Neural progenitor cell (in vitro differentiated cells): ENCODE measurements around the gene GFPT1. TPM values are rescaled to one million over a fixed set of nuclear protein-coding genes. Genes with fewer than 3 reads are reported as not detected.

ENCODE experiments used
- DNase-seq: peaks from one replicate; pipeline ENCODE4 v3.0.0-alpha.2; 2016; ENCODE audit warnings: low spot score
- H2AFZ ChIP-seq: fragments of 200-600 bp; sonication (generic); replicated peaks from 2 replicates; pipeline ENCODE4 v1.6.1; 2016; ENCODE audit warnings: antibody characterized with exemption
- H3F3A ChIP-seq: fragments of 200-600 bp; sonication (generic); 2 replicates; pipeline ENCODE4 v1.6.1; 2016; ENCODE audit warnings: antibody characterized with exemption, low read depth
- H3K27ac ChIP-seq: fragments of 200-600 bp; sonication (generic); 2 replicates; pipeline ENCODE4 v1.5.1; 2016; ENCODE audit warnings: mild to moderate bottlenecking
- H3K27me3 ChIP-seq: fragments of 200-600 bp; sonication (generic); 2 replicates; pipeline ENCODE4 v1.6.1; 2016; ENCODE audit warnings: mild to moderate bottlenecking, moderate library complexity
- H3K36me3 ChIP-seq: fragments of 200-600 bp; sonication (generic); 2 replicates; pipeline ENCODE4 v1.5.1; 2016
- H3K4me1 ChIP-seq: fragments of 200-600 bp; sonication (generic); 2 replicates; pipeline ENCODE4 v1.6.1; 2016; ENCODE audit warnings: mixed run types
- H3K4me2 ChIP-seq: fragments of 200-600 bp; sonication (generic); 2 replicates; pipeline ENCODE4 v1.6.1; 2016
- H3K4me3 ChIP-seq: fragments of 200-600 bp; sonication (generic); 2 replicates; pipeline ENCODE4 v1.5.1; 2016
- H3K79me2 ChIP-seq: fragments of 200-600 bp; sonication (generic); 2 replicates; pipeline ENCODE4 v1.6.1; 2016; ENCODE audit warnings: low read depth
- H3K9ac ChIP-seq: fragments of 200-600 bp; sonication (generic); 2 replicates; pipeline ENCODE4 v1.6.1; 2016
- H3K9me3 ChIP-seq: fragments of 200-600 bp; sonication (generic); 2 replicates; pipeline ENCODE4 v1.5.1; 2016; ENCODE audit warnings: low read depth
- H4K20me1 ChIP-seq: fragments of 200-600 bp; sonication (generic); 2 replicates; pipeline ENCODE4 v1.6.1; 2016; ENCODE audit warnings: low read depth
- H3K27ac Mint-ChIP-seq: 3 replicates; pipeline ENCODE4 v1.8.0; 2021; ENCODE audit warnings: mixed read lengths
- H3K27me3 Mint-ChIP-seq: 2 replicates; pipeline ENCODE4 v1.8.0; 2022; ENCODE audit warnings: low read depth, mild to moderate bottlenecking, inconsistent platforms, moderate library complexity, mixed read lengths; ENCODE audit not compliant: insufficient read depth
- H3K36me3 Mint-ChIP-seq: 3 replicates; pipeline ENCODE4 v1.8.0; 2021; ENCODE audit warnings: mixed read lengths
- H3K4me1 Mint-ChIP-seq: 3 replicates; pipeline ENCODE4 v1.8.0; 2021; ENCODE audit warnings: mixed read lengths
- H3K4me3 Mint-ChIP-seq: 3 replicates; pipeline ENCODE4 v1.8.0; 2021; ENCODE audit warnings: mild to moderate bottlenecking, moderate library complexity, mixed read lengths
- H3K9me3 Mint-ChIP-seq: 3 replicates; pipeline ENCODE4 v1.8.0; 2020; ENCODE audit warnings: mixed read lengths
- CTCF ChIP-seq: fragments of 200-600 bp; sonication (generic); IDR thresholded peaks from 2 replicates; pipeline ENCODE4 v1.5.1; 2017; ENCODE audit warnings: antibody characterized with exemption, mild to moderate bottlenecking
- EZH2 ChIP-seq: fragments of 200-600 bp; sonication (generic); IDR thresholded peaks from 2 replicates; pipeline ENCODE4 v1.6.1; 2017; ENCODE audit warnings: antibody characterized with exemption, mild to moderate bottlenecking, moderate library complexity
- EZH2phosphoT487 ChIP-seq: fragments of 200-600 bp; sonication (generic); IDR thresholded peaks from 2 replicates; pipeline ENCODE4 v1.6.1; 2017; ENCODE audit warnings: antibody characterized with exemption
- total RNA-seq: library from RNA; depleted of rRNA; stranded (reverse); fragments of >200 nt; gene quantifications from 2 replicates; pipeline ENCODE4 v1.2.3, GENCODE V29; 2015; ENCODE audit warnings: low replicate concordance

GFPT1 gene
- total RNA-seq, 1 donor from 2014 or later, result 54.3 TPM

- H3K27me3 ChIP-seq, result no peaks in the 10 kb centered on the region
- H4K20me1 ChIP-seq, result no peaks in the 10 kb centered on the region
- no peak for TF ChIP-seq EZH2phosphoT487
- TF ChIP-seq CTCF, result no peak
- TF ChIP-seq EZH2, result no peak
- no peaks in the 10 kb centered on the region for H3K27me3 Mint-ChIP-seq
- no peaks in the 10 kb centered on the region for H3K4me1 ChIP-seq
- no peak overlapping the region for H3K4me3 Mint-ChIP-seq
- H3K4me2 ChIP-seq, result no peak overlapping the region
- H3K9ac ChIP-seq, result no peak overlapping the region
- H3K79me2 ChIP-seq, result peaks cover 12% of the 10 kb centered on the region
- no peaks in the 10 kb centered on the region for H3K9me3 ChIP-seq
- no peak overlapping the region for H3K4me3 ChIP-seq
- H3K36me3 ChIP-seq, result peaks cover 17% of the 10 kb centered on the region
- DNase-seq, result no peak
- no peaks in the 10 kb centered on the region for H3K9me3 Mint-ChIP-seq
- H2AFZ ChIP-seq, result no peak overlapping the region
- peaks cover 38% of the 10 kb centered on the region for H3K36me3 Mint-ChIP-seq
- no peak overlapping the region for H3K27ac ChIP-seq
- H3K27ac Mint-ChIP-seq, result no peak overlapping the region
- H3F3A ChIP-seq, result no peaks in the 10 kb centered on the region
- no peaks in the 10 kb centered on the region for H3K4me1 Mint-ChIP-seq
These were observed 17.2 kb downstream of the GFPT1 start for GRCh38 chr2:69369802-69370201.

DNA sequence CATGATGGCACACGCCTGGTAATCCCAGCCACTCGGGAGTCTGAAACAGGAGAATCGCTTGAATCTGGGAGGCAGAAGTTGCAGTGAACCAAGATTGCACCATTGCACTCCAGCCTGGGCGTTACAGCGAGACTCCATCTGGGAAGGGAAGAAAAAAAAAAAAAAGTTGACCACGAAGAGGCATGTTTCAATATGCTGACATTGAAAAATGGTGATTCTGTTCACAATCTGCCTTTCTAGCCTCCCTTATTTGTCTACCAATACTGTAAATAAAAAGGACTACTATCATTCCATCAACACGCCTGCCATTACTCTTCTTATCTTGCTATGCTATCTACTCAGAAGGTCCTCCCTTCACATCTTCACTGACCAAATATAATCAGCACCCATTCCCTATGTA, 18.4 kb downstream of the GFPT1 start:
- no peak for TF ChIP-seq EZH2phosphoT487
- no peak for TF ChIP-seq EZH2
- no peak for TF ChIP-seq CTCF
- H3K36me3 Mint-ChIP-seq, result peaks cover 38% of the 10 kb centered on the region
- no peaks in the 10 kb centered on the region for H4K20me1 ChIP-seq
- no peak overlapping the region for H3K4me2 ChIP-seq
- H3K27ac Mint-ChIP-seq, result no peak overlapping the region
- H3K4me3 Mint-ChIP-seq, result no peak overlapping the region
- no peaks in the 10 kb centered on the region for H3K9me3 ChIP-seq
- H2AFZ ChIP-seq, result no peak overlapping the region
- no peaks in the 10 kb centered on the region for H3K27me3 ChIP-seq
- H3K79me2 ChIP-seq, result peaks cover under 1% of the 10 kb centered on the region
- no peaks in the 10 kb centered on the region for H3K27me3 Mint-ChIP-seq
- no peaks in the 10 kb centered on the region for H3K9me3 Mint-ChIP-seq
- no peak for DNase-seq
- H3K4me1 Mint-ChIP-seq, result no peaks in the 10 kb centered on the region
- H3K9ac ChIP-seq, result no peak overlapping the region
- peaks cover 17% of the 10 kb centered on the region for H3K36me3 ChIP-seq
- no peak overlapping the region for H3K27ac ChIP-seq
- H3K4me1 ChIP-seq, result no peaks in the 10 kb centered on the region
- H3F3A ChIP-seq, result no peaks in the 10 kb centered on the region
- H3K4me3 ChIP-seq, result no peak overlapping the region

- H3K4me3 Mint-ChIP-seq, result no peak overlapping the region
- H3K36me3 ChIP-seq, result peaks cover 24% of the 10 kb centered on the region
These were observed 27.7 kb downstream of the GFPT1 start for GRCh38 chr2:69359371-69359770.

More at GRCh38 chr2:69359371-69359770, 27.7 kb downstream of the GFPT1 start:
- Histone ChIP-seq H3K4me2 (no peak overlapping the region), H2AFZ (no peak overlapping the region), H3K9ac (peak overlapping the region; percentile 14), H3K4me3 (no peak overlapping the region), H3K27ac (no peak overlapping the region), H3K27me3 (no peaks in the 10 kb centered on the region), H3K4me1 (no peaks in the 10 kb centered on the region), H4K20me1 (no peaks in the 10 kb centered on the region), H3K79me2 (no peaks in the 10 kb centered on the region), H3K9me3 (no peaks in the 10 kb centered on the region), H3F3A (no peaks in the 10 kb centered on the region)
- Mint-ChIP-seq H3K4me1 (no peaks in the 10 kb centered on the region), H3K36me3 (peaks cover 28% of the 10 kb centered on the region), H3K27me3 (no peaks in the 10 kb centered on the region), H3K27ac (no peak overlapping the region), H3K9me3 (no peaks in the 10 kb centered on the region)
- TF ChIP-seq EZH2phosphoT487, result no peak
- TF ChIP-seq CTCF, result no peak
- no peak for TF ChIP-seq EZH2
- no peak for DNase-seq
